GM19240 (cell line): ENCODE measurements around the gene LAMP2.
"Not testable (repeated sequence)": the region's sequence is repeated elsewhere in the genome, so short reads cannot be mapped to it uniquely, and the experiment has no call there.

ENCODE experiments used
- DNase-seq: peaks from one replicate; pipeline ENCODE4 v3.0.0; 2011; ENCODE audit warnings: low spot score; ENCODE audit not compliant: insufficient read length

Gene LAMP2

DNA sequence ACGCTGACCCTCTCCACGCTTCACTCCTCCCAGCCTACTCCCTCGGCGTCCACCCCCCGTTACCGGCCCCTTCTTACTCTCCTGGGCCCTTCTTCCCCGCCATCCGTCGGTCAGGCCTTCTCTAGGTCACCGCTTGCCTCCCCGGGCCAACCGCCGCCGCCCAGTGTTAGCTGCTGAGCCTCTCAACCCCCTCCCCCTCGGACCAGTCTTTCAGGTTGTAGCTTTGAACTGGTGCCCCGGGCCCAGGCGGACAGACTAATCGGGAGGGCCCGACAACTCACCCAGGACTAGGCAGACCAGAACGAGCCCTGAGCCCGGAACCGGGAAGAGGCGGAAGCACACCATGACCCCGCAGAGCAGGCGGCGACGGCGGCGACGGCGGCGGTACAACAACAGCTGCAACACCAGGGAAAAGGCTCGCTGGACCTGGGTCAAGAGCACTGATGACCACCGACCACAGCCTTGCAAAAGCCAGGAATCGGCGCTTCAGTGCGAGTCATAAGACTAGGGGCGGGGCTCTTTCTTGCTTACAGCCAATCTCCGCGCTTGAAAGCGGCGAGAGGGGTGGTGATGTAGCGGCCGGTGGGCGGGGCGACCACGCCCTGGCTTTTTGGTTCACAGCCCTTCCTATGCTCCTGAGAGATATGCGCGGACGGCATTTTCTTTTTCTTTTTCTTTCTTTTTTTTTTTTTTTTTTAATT is at the start of gene LAMP2:
LAMP2 (minus strand) TSS at position 472 of the 701 bp plus-strand sequence; CDS start at position 345, 127 bp downstream.
- peak; percentile 28 for DNase-seq

DNA sequence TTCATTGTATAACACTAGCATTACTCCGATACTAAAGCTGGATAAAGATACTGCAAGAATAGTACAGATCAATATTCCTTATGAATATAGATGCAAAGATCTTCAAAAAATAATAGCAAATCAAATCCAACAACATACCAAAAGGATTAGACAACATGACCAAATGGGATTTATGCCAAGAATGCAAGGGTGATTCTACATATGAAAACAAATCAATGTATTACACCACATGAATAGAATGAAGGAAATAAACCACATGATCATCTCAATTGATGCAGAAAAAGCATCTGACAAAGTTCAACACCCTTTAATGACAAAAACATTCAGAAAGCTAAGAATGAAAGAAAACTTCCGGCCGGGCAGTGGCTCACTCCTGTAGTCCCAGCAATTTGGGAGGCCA is 48.8 kb upstream of the LAMP2 start:
- no peak for DNase-seq

DNA sequence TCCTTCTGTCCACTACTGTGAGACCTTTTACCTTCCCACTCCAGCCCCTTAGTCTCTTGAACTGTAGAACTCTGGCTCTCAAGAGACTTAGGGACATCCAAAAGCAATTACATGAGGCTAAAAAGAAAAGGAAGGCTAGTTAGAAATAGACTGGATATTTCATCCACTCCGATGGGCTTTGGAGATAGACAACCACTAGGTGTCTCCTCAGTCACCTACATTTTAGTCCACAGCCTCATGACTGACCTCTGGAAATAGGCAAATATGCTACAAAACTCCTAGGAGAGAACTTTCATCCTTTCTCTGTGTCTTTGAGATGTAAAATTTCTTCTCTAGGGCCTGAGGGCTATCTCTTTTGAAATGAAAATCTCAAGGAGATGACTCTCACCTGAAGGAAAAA is 45.1 kb upstream of the LAMP2 start:
- no peak for DNase-seq

DNA sequence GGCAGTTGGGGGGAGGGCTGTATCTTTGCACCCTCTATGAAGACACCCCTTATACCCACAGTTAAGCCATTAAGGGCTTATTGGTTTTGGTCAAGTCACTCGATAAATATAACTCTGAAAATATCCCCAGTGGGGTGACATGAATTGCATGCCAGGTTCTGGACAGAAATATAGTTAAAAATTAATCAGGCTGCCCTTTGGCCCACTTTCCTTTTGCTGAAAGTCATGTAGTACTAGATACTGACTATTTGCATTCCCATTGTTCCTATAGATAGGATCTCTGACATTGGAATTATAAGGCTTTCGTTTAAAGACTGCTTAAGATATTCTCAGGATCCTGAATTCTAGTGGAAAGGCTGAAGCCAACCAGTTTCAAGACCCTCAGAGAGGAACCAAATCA is 43.5 kb upstream of the LAMP2 start:
- DNase-seq = no peak

DNA sequence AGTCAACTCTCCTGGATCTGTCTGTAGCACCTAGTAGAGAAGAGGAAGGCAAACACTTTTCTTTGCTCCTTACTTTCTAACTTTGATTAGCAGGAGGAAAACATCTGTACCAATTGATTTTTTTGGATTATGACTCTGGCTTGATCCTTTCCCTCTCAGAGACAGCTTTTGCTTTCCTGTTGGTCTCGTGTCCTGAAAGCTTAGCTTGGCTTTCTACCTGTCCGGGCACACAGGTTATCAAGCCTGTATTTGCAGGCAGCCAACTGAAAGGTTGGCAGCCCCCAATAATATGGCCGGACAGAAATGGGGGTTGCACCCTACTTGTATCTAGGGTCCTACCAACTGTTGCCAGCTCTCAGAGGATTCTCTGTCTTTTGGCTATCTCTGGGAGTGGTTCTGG is 43.1 kb upstream of the LAMP2 start:
- DNase-seq = no peak

DNA sequence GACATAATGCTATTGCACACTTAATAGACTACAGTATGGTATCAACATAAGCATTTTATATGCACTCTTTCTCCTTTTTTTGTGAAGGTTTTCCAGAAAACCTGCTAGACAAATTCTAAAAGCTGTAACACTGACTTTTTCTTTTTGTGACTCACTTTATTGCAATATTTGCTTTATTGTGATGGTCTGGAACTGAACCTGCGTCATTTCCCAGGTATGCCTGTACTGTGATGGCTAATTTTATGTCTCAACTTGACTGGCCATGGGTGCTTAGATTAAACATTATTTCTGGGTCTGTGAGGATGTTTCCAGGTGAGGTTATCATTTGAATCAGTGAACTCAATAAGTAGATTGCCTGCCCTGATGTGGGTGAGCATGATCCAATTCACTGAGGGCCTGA is 35.5 kb upstream of the LAMP2 start:
- no peak for DNase-seq

DNA sequence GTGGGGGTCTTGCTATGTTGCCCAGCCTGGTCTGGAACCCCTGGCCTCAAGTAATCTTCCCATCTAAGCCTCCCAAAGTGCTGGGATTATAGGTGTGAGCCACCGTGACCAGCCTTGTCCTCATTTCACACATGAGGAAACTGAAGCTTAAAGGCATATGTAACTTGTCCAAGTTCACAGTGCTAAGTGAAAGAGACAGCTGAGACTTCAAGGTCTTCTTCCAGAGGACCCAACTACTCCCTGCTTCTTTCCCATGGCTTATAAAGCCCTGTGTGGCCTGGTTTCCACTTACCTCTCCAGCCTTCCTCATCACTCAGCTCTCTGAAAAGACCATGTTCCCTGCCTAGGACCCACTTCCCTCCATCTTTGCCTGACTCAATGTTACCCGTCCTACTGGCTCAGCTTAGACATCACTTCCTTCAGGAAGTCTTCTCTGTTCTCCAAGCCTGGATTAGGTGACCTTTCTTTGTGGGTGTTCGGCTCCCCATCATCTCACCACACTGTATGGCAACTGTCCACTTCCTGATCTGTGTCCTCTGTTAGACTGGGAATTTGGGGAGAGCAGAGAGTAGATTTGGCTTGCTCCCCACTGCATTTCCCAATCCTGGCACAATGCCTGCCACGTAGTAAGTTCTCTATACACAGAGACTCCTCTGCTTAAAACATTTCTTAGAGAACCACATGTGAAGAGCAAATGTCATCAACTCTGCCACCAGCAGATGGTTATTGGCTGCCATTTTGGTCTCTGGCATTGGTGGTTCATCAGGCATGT is 30.4 kb upstream of the LAMP2 start:
- DNase-seq = no peak

DNA sequence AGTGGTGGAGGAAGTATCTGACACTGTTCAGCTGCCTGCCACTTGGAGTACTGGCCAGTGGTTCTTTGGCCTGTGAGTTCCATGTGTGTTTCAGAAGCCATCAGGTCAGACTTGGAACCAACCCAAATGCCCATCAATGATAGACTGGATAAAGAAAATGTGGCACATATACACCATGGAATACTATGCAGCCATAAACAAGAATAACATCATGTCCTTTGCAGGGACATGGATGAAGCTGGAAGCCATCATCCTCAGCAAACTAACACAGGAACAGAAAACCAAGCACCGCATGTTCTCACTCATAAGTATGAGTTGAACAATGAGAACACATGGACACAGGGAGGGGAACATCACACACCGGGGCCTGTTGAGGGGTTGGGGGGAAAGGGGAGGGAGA is 21.0 kb upstream of the LAMP2 start:
- DNase-seq = not testable (repeated sequence)

DNA sequence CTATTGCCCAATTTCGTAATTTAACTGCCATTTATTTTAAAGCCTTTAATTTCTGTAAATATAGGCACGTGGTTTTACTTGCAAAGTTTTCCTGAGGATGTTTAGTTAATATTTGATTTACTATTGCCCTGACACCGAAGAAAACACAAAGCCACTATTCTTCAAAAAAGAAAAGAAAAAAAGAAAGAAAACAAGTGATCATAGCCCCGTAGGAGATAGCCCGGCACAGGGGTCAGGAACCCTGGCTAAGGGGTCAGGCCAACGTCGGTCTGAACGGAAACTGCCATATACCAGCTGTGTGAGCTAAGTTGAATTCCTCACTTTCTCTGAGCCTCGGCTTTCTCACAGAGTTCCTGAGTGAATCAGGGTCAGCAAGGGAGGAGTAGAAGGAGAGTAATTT is 17.7 kb upstream of the LAMP2 start:
- no peak for DNase-seq

DNA sequence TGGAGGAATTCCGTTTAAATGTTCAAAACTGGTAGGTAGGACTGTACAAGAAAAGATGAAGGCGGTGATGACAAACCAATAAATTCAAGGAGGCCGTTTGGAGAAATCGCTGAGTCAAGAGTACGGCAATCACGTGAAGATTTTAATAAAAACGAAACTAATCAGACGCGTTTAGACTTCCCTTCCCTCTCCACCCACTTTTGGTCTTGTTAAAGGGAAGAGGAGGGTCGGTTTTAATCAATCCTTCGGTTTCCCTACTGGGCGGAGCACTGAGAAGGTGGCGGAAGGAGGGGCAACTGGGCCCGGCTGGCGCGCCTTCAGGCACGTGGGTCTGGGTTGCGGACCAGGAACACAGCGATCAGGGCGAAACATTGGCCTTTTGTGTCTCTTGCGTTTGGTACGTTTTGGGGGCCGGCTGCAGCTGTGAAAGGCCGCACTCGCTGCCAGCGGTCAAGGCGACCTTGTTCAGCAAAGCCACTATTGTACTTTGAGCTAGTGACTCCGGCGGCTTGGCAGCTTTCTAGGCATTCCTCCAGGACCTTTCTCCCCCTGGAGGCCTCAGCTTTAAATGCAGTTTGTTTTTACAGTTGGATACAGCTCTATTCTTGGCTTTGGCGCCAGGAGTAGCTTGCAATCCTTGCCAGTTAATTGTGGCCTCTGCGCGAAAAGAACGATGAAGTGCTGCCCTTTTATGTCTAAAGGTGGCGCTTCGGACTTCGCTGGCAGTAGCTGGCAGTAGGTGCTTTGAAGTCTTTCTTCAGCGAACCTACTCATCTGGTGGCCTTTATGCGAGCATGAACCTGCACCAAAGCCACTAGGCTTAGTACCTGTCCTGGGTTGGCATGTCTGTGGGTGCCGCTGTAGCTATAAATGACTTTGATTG is 16.8 kb upstream of the LAMP2 start:
- peak; percentile 14 for DNase-seq

DNA sequence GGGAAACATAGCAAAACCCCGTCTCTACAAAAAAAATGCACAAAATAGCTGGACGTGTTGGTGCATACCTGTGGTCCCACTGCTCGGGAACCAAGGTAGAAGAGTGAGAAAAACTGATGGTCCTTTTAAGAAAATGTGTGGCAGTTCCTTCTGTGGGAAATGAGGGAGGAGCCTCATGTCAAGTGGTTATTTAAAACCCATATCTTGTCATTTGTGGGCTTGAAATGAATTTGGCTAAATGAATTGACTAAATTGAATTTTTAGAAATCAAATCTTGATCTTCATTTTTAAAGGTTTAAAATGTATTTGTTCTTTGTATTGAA is 16.2 kb upstream of the LAMP2 start:
- no peak for DNase-seq

DNA sequence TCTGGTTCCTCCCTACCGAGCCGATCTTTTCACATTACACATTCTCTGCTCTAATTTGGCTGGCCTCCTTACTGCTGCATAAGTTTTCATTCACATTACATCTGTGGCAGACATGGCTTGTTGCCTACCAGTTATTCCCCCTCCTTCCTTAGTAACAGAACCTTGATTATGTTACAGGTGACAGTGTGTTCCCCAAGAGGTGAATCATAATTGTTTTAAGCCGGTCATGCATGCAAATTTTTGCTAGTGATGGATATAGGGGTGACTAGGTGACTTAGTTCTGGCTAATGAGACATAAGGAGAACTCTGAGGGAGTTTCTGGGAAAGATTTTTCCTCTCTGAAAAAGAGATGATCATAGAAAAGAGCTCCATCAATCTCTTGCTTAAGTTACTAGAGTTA is 8.4 kb upstream of the LAMP2 start:
- DNase-seq = no peak

DNA sequence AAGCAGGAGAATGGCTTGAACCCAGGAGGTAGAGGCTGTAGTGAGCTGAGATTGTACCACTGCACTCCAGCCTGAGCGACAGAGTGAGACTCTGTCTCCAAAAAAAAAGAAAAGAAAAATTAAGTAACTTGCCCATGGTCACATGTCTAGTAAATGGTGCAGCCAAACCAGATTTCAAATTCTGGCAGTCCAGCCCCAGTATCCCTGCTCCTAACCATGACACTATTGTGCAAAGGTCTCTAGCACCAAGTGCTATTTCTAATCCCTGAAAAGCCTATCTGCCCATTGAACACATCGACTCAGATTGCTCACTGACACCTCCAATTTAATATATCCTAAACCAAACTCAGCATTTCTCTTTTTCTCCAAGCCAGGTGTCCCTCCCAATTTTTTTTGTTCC is 7.6 kb upstream of the LAMP2 start:
- no peak for DNase-seq

DNA sequence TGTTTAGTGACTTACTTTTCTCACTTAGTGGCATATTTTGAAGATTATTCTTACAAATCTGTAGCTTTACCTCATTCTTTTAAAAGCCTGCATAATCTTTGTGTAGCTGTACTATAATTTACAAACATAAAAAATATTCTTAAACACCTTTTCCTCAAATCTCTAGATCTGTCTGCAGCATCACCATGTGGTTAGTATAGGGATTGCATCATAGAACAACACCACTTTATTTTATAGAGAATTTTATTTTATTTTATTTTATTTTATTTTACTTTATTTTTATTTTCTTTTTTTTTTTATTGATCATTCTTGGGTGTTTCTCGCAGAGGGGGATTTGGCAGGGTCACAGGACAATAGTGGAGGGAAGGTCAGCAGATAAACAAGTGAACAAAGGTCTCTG is 6.4 kb upstream of the LAMP2 start:
- DNase-seq = not testable (repeated sequence)

DNA sequence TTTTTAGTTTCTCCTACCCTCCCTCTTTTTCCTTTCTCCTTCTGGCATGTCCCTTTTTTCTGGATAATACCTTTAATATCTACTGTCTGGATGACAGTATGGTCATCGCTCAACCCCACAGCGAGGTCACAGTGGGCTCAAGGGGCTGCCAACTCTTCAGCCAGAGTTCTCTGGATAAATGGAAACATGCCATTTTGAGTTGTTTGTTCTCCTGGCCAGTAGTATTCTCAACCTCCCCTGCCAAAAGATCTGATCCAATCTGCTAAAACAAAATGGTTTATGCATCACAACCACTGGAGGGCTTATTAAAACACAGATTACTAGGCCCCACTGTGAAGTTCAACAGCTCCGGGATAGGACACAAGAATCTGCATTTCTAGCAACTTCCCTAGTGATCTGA is 5.0 kb upstream of the LAMP2 start:
- DNase-seq = no peak

DNA sequence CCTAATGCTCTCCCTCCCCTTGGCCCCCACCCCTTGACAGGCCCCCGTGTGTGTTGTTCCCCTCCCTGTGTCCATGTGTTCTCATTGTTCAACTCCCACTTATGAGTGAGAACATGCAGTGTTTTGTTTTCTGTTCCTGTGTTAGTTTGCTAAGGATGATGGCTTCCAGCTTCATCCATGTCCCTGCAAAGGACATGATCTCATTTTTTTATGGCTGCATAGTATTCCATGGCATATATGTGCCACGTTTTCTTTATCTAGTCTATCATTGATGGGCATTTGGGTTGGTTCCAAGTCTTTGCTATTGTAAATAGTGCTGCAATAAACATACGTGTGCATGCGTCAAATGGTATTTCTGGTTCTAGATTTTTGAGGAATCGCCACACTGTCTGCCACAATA is 561 bp upstream of the LAMP2 start:
- DNase-seq = not testable (repeated sequence)

DNA sequence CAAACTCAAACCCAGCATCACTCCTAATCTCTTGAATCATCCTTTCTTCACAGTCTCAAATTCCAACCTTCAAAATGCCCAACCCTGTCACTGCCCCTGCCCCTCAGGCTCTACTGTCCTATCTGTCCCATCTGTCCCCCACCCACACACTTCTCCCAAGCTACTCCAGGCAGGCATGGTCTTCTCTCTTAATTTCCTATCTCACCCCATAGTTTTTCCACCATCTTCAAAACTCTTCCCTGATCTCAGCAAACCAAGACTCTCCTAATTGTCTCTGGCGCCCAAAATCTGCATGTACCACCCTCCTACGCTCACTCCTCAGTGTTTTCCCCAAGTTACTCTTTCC is 644 bp downstream of the LAMP2 start:
- no peak for DNase-seq

DNA sequence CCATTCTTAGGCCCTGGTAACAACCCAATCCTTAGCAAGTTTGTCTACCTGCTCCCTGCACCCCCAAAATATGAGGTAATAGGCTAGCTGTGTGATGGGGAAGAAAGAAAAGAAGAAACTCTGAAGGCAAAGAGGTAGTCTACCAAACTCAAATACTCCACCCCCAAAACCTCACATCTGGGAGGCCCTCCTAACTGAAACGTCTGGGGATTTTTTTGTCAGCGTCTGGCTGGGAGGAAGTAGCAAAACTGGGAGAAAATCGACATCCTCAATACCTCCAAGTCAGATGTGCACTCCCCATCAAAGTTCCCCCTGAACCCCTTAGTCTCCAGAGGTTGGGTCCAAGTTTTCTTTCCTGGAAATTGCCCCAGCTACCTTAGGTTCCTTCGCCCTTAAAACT is 1.0 kb downstream of the LAMP2 start:
- DNase-seq = no peak

DNA sequence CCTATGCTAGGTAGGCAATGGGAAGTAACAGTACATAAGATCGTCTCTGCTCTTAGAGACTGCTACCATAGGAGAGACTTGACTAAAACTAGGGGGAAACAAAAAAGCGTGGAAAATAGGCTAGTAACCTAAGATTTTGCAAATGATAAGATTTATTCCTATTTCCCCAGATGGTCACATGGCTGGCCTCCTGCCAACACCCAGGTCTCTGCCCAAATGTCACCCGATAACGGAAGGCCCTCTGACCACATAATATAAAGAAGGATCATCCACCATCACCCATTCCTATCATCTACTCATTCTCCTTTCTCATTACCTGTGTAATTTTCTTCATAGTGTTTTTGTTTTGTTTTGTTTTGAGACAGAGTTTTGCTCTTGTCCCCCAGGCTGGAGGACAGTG is 4.7 kb downstream of the LAMP2 start:
- DNase-seq = no peak

DNA sequence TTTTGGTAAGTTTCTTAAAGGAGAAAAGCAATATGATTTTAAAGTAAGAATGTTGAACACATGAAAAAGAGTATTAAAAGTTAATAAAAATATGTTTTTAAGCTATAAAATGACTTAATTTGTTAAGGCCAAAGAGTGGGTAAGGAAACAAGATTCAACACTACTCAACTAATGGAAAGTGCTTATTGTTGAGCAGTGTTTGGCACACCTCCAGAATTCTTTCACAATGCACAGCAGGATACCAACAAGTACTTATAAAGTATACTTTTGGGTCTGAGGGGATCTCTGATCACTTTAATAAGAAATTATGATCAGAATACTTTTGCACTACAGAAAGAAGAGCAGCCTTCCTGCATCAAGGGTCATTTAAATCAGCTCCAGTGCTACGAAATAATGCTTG is 5.9 kb downstream of the LAMP2 start:
- DNase-seq = no peak

DNA sequence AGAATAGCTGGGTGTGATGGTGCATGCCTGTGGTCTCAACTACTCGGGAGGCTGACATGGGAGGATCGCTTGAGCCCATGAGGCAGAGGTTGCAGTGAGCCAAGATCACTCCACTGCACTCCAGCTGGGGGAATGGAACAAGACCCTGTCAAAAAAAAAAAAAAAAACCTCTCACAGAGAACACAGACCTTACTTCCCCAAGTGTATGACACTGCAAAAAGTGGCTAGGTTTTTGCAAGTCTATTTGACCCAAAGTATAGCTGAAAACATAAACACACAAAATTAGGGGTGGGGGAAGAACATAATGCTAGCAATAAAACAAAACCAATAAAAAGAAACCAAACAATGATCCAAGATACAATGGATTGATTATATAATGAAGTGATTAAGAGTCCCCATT is 6.7 kb downstream of the LAMP2 start:
- no peak for DNase-seq

DNA sequence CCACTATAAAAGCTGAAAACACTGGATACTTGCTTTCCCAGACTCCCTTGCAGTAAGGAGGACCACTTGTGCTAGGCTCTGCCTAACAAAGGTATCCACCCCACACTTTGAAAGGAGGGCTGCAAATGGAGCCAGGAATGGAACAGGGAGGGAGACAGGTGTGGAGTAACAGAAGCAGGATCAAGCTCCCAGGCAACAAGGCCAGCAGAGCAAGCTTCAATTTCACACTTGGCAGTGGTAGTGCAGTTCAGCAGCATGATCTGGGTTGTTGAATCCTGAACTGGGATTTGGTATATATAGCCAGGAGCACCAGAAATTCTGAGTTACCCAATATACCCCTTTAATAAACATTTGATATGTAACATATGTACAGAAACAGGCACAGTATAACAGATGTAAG is 9.8 kb downstream of the LAMP2 start:
- DNase-seq = no peak
